Measurements from ENCODE around the gene PTPRM. TPM values are rescaled to one million over a fixed set of nuclear protein-coding genes. Genes with fewer than 3 reads are reported as not detected.

The PTPRM gene
- total RNA-seq, 1 experiment from 2014 or later: 6.2 TPM

DNA sequence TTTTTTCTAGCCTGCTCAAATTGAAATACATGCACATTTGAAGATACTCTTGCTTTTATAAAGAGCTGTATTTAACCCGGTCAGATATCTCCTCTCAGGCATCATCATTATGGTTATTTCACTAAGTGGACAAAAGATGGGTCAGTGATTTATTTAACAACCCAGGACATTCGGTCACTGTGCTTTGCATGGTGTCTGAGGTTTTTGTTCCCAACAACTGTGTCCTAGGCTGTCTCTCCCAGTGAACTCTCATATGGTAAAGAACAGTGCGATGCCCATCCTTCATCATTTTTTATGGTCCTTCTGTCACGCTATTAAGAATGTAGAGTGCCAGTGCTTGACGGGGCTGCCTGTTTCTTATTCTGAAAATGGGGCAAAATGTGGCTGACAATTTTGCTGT, 372.4 kb downstream of the PTPRM start:
- no peaks in the 10 kb centered on the region for H3K79me1 ChIP-seq (ENCODE audit: insufficient read depth, low read depth, low read length, poor library complexity, severe bottlenecking)
- no peak overlapping the region for H2AFZ ChIP-seq (ENCODE audit: low read length)
- no CpG with 5 or more reads among the region's 5 CpGs for WGBS (ENCODE audit: extremely low coverage, insufficient read length, low lambda C conversion rate)
- no peak for DNase-seq
- H4K91ac ChIP-seq (ENCODE audit: insufficient read length, low read depth, low read length): no peak overlapping the region
- H3K23me2 ChIP-seq (ENCODE audit: insufficient read length, low read depth, low read length, poor library complexity, severe bottlenecking): no peaks in the 10 kb centered on the region
- no peak overlapping the region for H3K14ac ChIP-seq (ENCODE audit: insufficient read depth, low read length)
- no peak overlapping the region for H2BK20ac ChIP-seq (ENCODE audit: low read depth, low read length, poor library complexity, severe bottlenecking)
- H3K23ac ChIP-seq (ENCODE audit: insufficient read length, low read depth, low read length): no peak overlapping the region
- Mint-ChIP-seq H3K27ac (no peak overlapping the region), H3K4me3 (no peak overlapping the region), H3K9me3 (no peaks in the 10 kb centered on the region; a peak in 1 of 5 replicates), H3K4me1 (peaks cover 0 to 2% of the 10 kb centered on the region in 2 experiments; a peak in 1 of 4 replicates), H3K27me3 (ENCODE audit: low read depth) (no peaks in the 10 kb centered on the region), H3K36me3 (ENCODE audit: insufficient read depth in 1 of 3, low read depth in 3 of 3) (peaks cover 0 to 1% (median 0%) of the 10 kb centered on the region in 3 experiments; a peak in 1 of 7 replicates)
- no peaks in the 10 kb centered on the region for H4K20me1 ChIP-seq (ENCODE audit: control insufficient read depth, insufficient read depth, insufficient read length)
- H2AK5ac ChIP-seq (ENCODE audit: insufficient read length, low read length): no peak overlapping the region
- no peak overlapping the region for H3K4ac ChIP-seq (ENCODE audit: low read depth, low read length)
- H4K5ac ChIP-seq (ENCODE audit: insufficient read length, low read depth, low read length): no peak overlapping the region
- H3K27ac ChIP-seq (ENCODE audit: insufficient read length, low read depth, low read length): no peak overlapping the region
- H3K18ac ChIP-seq (ENCODE audit: insufficient read length, low read depth, low read length): no peak overlapping the region
- no peaks in the 10 kb centered on the region for H3K4me1 ChIP-seq (ENCODE audit: insufficient read depth, low read length)
- no peak overlapping the region for H3T11ph ChIP-seq (ENCODE audit: low read length)
- no peak overlapping the region for H3K56ac ChIP-seq (ENCODE audit: insufficient read length, low read depth, low read length)
- H4K8ac ChIP-seq (replicated peaks; ENCODE audit: insufficient read length, low read depth, low read length): no peak overlapping the region
- H2BK15ac ChIP-seq (ENCODE audit: low read depth, low read length): no peak overlapping the region
- H2BK120ac ChIP-seq (ENCODE audit: low read depth, low read length, poor library complexity, severe bottlenecking): no peak overlapping the region
- no peak overlapping the region for H3K4me2 ChIP-seq (ENCODE audit: insufficient read depth, insufficient read length, low read length)
- TF ChIP-seq, protein P1, sequence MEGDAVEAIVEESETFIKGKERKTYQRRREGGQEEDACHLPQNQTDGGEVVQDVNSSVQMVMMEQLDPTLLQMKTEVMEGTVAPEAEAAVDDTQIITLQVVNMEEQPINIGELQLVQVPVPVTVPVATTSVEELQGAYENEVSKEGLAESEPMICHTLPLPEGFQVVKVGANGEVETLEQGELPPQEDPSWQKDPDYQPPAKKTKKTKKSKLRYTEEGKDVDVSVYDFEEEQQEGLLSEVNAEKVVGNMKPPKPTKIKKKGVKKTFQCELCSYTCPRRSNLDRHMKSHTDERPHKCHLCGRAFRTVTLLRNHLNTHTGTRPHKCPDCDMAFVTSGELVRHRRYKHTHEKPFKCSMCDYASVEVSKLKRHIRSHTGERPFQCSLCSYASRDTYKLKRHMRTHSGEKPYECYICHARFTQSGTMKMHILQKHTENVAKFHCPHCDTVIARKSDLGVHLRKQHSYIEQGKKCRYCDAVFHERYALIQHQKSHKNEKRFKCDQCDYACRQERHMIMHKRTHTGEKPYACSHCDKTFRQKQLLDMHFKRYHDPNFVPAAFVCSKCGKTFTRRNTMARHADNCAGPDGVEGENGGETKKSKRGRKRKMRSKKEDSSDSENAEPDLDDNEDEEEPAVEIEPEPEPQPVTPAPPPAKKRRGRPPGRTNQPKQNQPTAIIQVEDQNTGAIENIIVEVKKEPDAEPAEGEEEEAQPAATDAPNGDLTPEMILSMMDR (conservative IDR thresholded peaks at IDR 0.05): no peak
- no peak overlapping the region for H3K9ac ChIP-seq (ENCODE audit: extremely low read depth, insufficient read length, low read length)
- no peaks in the 10 kb centered on the region for H3K9me3 ChIP-seq (ENCODE audit: control insufficient read depth, low read depth, low read length)
- H2BK12ac ChIP-seq (ENCODE audit: insufficient read length, low read depth, low read length): no peak overlapping the region
- H3K27me3 ChIP-seq (ENCODE audit: insufficient read depth, low read length): no peaks in the 10 kb centered on the region; the same call in 1 of the 2 replicates
- no peak overlapping the region for H2BK5ac ChIP-seq (ENCODE audit: insufficient read length, low read length)
- H3K79me2 ChIP-seq (ENCODE audit: insufficient read depth, low read length): no peaks in the 10 kb centered on the region
